Hepatocyte (in vitro differentiated cells): ENCODE results near the gene GNB3.

Experiments
- CTCF ChIP-seq: fragments of 200-600 bp; sonication (generic); IDR thresholded peaks from 2 replicates; pipeline ENCODE4 v1.5.1; 2016; ENCODE audit warnings: antibody characterized with exemption, mild to moderate bottlenecking; ENCODE audit not compliant: poor library complexity
- EZH2 ChIP-seq: fragments of 200-600 bp; sonication (generic); IDR thresholded peaks from 2 replicates; pipeline ENCODE4 v1.6.1; 2016; ENCODE audit warnings: antibody characterized with exemption, mild to moderate bottlenecking, borderline replicate concordance
- EZH2phosphoT487 ChIP-seq: fragments of 200-600 bp; sonication (generic); IDR thresholded peaks from one replicate; pipeline ENCODE4 v1.6.1; 2018; ENCODE audit warnings: antibody characterized with exemption, mild to moderate bottlenecking, low read depth, moderate library complexity; ENCODE audit not compliant: unreplicated experiment, severe bottlenecking

- no peak for TF ChIP-seq CTCF
- no peak for TF ChIP-seq EZH2phosphoT487
- no peak for TF ChIP-seq EZH2
Observed at GRCh38 chr12:6873094-6874014, 32.6 kb downstream of the GNB3 start, which contains the start of gene SPSB2.
